Subcutaneous adipose tissue (tissue), 4 donors: Measurements from ENCODE around the gene JAZF1. TPM values are rescaled to one million over a fixed set of nuclear protein-coding genes. Genes with fewer than 3 reads are reported as not detected.

ENCODE experiments used
- total RNA-seq, 4 donors: library from RNA; depleted of rRNA; stranded (reverse); fragments of >200 nt; gene quantifications; one replicate each; pipeline ENCODE4 v1.1.0, GENCODE V29; 2016
- TF ChIP-seq, protein P1 (sequence below): fragments of 450-650 bp; IDR thresholded peaks from one replicate; pipeline ENCODE4 v1.5.1; 2016; ENCODE audit warnings: low read depth, mild to moderate bottlenecking, control low read depth, antibody characterized with exemption, moderate library complexity

The JAZF1 gene
- total RNA-seq, 4 donors from 2014 or later: 12.6 to 35.9 (median 23.2) TPM

DNA sequence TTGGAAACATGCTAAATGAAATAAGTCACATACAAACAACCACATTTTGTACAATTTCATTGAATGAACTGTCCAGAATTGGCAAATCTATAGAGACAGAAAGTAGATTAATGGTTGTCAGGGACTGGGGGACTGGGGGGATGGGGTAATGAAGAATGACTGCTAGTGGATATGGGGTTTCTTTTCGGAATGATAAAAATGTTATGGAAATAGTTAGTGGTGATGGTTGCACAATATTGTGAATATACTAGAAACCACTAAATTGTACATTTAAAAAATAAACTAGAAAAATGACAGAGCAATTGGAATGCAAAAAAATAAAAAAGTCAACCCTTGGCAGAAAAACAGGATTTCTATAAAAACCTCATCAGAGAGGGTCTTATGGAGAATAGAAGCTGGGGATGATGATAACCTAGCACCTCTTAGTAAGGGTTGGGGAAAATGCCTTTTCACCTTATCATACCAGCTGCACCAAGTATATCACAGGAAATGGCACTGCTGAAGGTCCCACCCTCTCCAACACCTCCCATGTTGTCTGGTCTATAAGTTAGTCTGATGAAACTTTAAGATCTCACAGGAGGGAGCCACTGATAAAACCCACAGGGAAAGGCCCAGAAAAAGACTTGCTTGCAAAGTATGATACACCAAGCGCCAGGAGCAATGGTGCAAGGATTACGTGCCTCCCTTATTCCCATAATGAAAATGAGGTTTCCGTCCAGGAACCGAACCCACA, 23.1 kb upstream of the JAZF1 start:
- TF ChIP-seq, protein P1, sequence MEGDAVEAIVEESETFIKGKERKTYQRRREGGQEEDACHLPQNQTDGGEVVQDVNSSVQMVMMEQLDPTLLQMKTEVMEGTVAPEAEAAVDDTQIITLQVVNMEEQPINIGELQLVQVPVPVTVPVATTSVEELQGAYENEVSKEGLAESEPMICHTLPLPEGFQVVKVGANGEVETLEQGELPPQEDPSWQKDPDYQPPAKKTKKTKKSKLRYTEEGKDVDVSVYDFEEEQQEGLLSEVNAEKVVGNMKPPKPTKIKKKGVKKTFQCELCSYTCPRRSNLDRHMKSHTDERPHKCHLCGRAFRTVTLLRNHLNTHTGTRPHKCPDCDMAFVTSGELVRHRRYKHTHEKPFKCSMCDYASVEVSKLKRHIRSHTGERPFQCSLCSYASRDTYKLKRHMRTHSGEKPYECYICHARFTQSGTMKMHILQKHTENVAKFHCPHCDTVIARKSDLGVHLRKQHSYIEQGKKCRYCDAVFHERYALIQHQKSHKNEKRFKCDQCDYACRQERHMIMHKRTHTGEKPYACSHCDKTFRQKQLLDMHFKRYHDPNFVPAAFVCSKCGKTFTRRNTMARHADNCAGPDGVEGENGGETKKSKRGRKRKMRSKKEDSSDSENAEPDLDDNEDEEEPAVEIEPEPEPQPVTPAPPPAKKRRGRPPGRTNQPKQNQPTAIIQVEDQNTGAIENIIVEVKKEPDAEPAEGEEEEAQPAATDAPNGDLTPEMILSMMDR: no peak

DNA sequence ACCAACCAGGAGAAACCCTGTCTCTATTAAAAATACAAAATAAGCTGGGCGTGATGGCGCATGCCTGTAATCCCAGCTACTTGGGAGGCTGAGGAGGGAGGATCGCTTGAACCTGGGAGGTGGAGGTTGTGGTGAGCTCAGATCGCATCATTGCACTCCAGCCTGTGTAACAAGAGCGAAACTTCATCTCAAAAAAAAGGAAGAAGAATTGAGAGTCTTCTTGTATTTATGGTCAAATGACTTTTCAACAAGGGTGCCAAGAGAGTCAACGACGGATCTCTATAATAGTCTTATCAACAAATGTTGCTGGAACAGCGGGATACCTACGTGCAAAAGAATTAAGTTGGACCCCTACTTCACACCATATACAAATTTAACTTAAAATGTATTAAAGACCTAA, 21.6 kb upstream of the JAZF1 start:
- TF ChIP-seq, protein P1: no peak

GRCh38 chr7:28201131-28201530, 20.5 kb upstream of the JAZF1 start:
- TF ChIP-seq, protein P1: no peak

- TF ChIP-seq, protein P1: no peak
Observed at GRCh38 chr7:28200598-28200997, 20.0 kb upstream of the JAZF1 start.

GRCh38 chr7:28199021-28199510, 18.5 kb upstream of the JAZF1 start:
- TF ChIP-seq, protein P1: no peak

- TF ChIP-seq, protein P1: no peak
Observed at GRCh38 chr7:28195910-28196620, 15.5 kb upstream of the JAZF1 start.
